Astrocyte of the spinal cord (primary cell): ENCODE measurements around the gene ITGA8.

Source experiments
- DNase-seq: peaks from one replicate; pipeline ENCODE4 v3.0.0; 2011; ENCODE audit warnings: low read depth, low spot score
- H3K4me3 ChIP-seq: 2 replicates; pipeline ENCODE4 v1.5.1; 2011; ENCODE audit warnings: low read depth, mild to moderate bottlenecking, low read length, moderate library complexity
- CTCF ChIP-seq: IDR thresholded peaks from 2 replicates; pipeline ENCODE4 v1.5.1; 2012; ENCODE audit warnings: low read depth, mild to moderate bottlenecking, low read length, inconsistent platforms
- in situ Hi-C: cut with HindIII; loops from 2 replicates; pipeline ENCODE4 v1.10.0; 2017; ENCODE audit warnings: low sequenced_read_pairs

The ITGA8 gene

DNA sequence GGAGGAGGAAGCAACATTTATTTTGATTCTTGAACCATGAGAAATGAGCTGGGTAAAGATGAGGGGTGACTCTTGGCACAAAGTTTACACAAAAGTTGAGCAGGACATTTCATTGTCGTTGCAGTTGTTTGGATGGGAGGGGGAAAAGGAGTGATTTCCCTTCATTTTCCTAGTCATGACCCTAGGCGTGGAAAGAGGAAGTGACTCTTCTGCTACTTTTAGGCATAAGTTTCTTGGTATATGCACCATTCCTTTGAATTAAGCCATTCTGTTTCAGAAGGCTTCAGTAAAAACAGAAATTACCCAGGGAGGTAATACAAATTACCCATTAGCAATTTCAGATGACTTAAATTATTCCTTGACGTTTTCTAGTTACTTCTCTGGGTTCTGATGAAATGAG is 234.7 kb downstream of the ITGA8 start:
- H3K4me3 ChIP-seq: no peak overlapping the region
- no peak for TF ChIP-seq CTCF
- in situ Hi-C loops: no loop called here
- DNase-seq: no peak

DNA sequence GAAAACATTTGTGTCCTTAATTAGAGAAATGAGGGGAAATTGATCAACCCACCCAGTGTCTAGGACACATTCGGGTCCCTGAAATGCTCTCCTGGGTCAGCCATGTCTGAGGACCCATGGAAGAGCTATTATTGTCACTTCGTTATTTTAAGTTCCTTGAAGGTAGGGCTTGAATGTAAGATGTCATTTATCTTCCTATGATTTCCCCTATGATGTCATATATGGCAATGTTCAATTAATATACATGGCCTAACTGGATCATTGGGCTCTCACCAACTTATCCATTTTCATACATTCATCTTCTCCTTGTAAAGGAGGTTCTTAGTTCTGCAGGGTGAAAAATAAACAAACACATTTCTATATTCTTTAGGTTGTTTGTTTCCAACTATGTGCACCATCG is 235.6 kb downstream of the ITGA8 start:
- TF ChIP-seq CTCF: no peak
- no peak overlapping the region for H3K4me3 ChIP-seq
- in situ Hi-C loops: no loop called here
- DNase-seq: no peak

DNA sequence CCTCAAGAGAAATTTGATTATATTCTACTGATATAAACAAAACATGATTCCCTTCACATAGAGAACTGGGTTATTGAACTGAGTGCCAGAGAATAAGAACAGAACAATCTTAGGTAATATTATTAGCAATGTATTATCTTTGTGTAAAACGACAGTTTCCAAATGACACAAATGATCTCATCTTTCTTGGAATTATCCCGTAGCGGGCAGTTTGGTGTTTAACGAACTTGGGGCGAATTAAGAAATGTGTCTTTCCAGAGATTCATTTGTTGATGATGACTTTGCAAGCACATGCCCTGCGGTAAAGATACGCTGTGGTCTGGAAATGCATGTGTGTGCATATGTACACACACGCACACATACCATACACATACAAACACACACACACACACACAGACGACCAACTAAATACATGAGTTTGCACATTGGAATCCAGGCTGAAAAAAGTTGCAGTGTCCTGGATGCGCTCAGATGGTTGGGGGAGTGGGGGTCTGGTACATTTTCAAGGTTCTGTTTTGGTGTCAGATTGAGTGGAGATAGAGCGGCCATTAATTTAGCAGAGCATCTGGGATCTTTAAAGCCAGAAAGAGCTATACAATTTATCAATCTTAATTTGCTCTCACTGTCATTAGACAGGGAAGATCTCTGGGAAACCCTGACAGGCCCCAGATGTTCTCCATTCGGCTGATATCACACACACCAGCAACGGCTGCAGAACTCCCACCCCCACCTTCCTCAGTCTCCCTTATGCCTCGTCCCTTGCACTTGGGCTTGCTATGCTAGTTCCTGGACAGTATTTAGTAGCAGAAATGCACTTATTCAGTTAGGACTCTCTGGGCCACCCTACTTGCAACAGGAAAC is 236.3 kb downstream of the ITGA8 start:
- no peak overlapping the region for H3K4me3 ChIP-seq
- no peak for TF ChIP-seq CTCF
- in situ Hi-C loops: no loop called here
- DNase-seq: no peak

GRCh38 chr10:15482156-15482555 is 237.6 kb downstream of the ITGA8 start:
- H3K4me3 ChIP-seq: no peak overlapping the region
- no peak for DNase-seq

GRCh38 chr10:15478950-15479349 is 240.8 kb downstream of the ITGA8 start:
- DNase-seq: no peak

More at GRCh38 chr10:15482156-15482555, 237.6 kb downstream of the ITGA8 start:
- in situ Hi-C loops: no loop called here
- TF ChIP-seq CTCF: no peak

GRCh38 chr10:15478429-15478828 is 241.3 kb downstream of the ITGA8 start:
- no peak for DNase-seq
- no peak for TF ChIP-seq CTCF

More at GRCh38 chr10:15478950-15479349, 240.8 kb downstream of the ITGA8 start:
- in situ Hi-C loops: no loop called here
- no peak overlapping the region for H3K4me3 ChIP-seq
- no peak for TF ChIP-seq CTCF

More at GRCh38 chr10:15478429-15478828, 241.3 kb downstream of the ITGA8 start:
- in situ Hi-C loops: no loop called here
- H3K4me3 ChIP-seq: no peak overlapping the region
